AG08396 (cell line): ENCODE measurements around the gene SH2B2.
"Not testable (repeated sequence)": the region's sequence is repeated elsewhere in the genome, so short reads cannot be mapped to it uniquely, and the experiment has no call there.

Experiments
- DNase-seq: peaks from one replicate; pipeline ENCODE4 v3.0.0; 2012; ENCODE audit warnings: low spot score, mixed read lengths

Gene SH2B2

GRCh38 chr7:102306916-102307677 is 20.4 kb downstream of the SH2B2 start:
- no peak for DNase-seq

DNA sequence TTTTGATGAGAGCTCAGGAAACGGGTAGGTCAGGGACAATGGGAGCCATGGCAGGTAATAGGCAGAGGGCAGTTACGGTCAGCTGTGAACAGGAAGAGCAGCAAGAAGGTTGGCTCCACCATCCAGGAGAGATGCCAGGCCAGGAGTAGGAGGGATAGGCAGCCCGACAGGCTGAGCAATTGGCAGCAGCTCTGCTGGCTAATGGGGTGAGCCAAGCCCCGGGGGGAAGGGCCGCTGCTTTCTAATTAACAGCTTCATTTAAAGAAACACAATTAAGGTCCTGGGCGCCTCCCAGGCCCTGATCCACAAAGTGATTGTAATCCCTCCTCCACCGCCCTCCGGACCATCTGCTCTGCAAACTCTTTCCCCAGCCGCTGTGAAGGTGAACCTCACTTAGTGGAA is 23.7 kb downstream of the SH2B2 start:
- no peak for DNase-seq

- no peak for DNase-seq
Observed at GRCh38 chr7:102312317-102312716, 25.6 kb downstream of the SH2B2 start.

DNA sequence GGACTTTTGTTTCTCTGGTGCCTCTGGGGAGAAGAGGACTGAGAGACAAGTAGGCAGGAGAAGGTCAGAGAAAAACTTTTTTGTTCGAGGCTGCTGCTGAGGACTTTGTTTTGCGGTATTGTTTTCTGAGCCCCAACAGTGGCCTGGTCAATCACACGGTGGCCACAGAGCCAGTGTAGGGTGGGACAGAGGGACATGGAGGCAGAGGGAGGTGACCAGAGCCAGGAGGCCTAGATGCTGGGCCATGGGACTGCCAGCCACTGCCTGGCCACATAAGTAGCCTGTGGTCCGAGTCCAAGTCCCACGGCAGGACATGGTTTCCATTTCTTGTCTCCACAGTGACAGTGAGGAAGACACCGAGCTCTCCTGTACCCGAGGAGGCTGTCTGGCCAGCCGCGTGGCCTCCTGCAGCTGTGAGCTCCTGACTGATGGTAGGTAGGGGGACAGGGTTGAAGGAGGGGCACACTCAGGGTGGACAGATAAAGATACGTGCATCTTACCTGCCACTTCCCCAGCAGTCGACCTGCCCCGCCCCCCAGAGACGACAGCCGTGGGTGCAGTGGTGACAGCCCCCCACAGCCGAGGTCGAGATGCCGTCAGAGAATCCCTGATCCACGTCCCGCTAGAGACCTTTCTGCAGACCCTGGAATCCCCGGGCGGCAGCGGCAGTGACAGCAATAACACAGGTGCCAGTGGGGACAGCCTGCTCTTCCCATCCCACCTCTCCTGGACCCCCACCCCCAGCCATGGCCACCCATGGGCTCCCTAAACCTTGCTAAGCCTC is 27.5 kb downstream of the SH2B2 start:
- DNase-seq = no peak

GRCh38 chr7:102317231-102318059 is 30.8 kb downstream of the SH2B2 start:
- no peak for DNase-seq

GRCh38 chr7:102318482-102318971 is 31.9 kb downstream of the SH2B2 start:
- no peak for DNase-seq

- DNase-seq = no peak
Observed at GRCh38 chr7:102319671-102320070, 33.0 kb downstream of the SH2B2 start.

DNA sequence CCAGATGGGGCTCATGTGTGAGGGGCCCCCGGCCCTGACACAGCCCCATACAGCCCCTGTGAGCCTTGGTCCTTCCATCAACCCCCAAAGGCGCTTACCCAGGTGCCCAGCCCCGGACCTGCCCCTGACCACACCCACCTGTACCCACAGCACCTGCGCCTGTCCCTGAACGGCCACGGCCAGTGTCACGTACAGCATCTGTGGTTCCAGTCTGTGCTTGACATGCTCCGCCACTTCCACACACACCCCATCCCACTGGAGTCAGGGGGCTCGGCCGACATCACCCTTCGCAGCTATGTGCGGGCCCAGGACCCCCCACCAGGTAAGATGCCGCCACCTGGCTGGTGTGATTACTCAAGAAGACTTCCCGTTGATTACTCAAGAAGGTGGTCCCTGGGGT is 33.5 kb downstream of the SH2B2 start:
- no peak for DNase-seq

GRCh38 chr7:102320601-102321350 is 34.1 kb downstream of the SH2B2 start:
- DNase-seq = no peak

GRCh38 chr7:102321351-102322201 is 34.9 kb downstream of the SH2B2 start:
- no peak for DNase-seq

DNA sequence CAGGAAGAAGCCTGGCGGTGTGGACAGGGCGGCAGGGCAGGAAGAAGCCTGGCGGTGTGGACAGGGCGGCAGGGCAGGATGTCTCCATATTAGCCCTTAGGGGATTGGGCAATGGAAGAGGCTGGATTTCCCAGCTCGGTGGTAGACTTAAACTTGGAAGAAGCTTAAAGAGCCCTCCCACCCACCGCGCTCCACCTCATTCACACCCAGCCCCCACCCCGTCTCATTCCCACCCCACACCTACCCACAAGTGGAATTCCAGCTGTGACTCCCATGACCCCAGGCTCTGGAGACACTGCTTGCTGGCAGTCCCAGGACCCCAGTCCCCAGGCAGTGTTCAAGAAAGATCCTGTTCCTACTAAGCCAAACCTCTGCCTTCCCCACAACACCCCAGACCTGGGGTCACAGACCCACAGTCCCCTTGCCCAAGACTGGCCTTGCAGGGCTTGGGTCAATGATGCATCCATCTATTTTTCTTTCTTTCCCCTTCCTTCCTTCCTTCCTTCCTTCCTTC is 35.6 kb downstream of the SH2B2 start:
- peak; percentile 8 for DNase-seq

DNA sequence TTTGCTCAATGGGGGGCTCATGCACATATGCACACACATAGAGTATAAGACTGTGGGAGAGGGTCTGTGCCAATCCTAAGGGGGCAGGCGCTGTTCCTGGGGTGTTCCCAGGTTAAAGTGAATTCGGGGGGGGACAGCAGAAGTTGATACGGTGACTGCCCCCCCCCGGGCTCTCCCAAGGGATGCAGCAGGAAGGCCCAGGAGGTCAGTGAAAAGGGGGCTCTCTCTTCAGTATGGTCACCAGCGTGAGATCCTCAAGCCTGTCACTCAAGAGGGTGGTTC is 37.2 kb downstream of the SH2B2 start:
- DNase-seq = no peak

DNA sequence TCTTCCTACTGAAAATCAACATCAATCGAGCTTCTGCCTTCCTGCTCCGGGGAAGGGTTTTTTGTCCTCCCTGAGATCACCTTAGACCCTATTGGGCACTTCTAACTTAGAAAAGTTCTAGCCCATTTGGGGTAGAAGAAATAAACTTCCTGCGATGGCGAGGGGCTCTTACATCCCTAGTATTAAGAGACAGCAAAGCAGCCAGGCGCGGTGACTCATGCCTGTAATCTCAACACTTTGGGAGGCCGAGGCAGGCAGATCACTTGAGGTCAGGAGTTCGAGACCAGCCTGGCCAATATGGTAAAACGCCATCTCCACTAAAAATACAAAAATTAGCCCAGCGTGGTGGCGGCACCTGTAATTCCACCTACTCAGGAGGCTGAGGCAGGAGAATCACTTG is 38.4 kb downstream of the SH2B2 start:
- not testable (repeated sequence) for DNase-seq

DNA sequence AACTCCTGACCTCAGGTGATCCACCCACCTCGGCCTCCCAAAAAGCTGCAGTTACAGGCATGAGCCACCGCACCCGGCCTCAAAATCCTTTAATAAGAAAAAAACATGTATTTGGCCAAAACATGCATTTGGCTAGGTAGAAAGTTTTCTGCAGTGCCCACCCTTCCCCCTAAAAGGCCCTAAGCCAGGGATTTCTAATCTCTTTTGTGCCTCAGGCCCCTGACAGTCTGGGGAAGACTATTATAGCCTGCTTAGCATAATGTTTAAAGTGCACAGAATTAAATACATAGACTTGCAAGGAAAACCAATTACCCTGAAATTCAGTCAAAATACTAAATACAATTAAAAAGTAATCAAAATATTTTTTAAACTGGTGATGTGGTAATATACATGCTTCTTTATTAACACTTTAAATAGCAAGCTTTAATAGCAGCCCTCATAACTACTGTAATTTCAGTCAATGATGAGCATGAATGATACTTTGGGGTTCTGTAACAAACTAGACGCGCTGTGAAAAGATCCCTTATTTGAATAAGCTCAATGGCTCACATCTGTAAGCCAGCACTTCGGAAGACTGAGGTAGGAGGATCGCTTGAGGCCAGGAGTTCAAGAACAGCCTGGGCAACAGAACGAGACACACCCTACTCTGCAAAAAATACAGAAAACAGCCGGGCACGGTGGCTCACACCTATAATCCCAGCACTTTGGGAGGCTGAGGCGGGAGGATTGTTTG is 39.7 kb downstream of the SH2B2 start:
- no peak for DNase-seq

DNA sequence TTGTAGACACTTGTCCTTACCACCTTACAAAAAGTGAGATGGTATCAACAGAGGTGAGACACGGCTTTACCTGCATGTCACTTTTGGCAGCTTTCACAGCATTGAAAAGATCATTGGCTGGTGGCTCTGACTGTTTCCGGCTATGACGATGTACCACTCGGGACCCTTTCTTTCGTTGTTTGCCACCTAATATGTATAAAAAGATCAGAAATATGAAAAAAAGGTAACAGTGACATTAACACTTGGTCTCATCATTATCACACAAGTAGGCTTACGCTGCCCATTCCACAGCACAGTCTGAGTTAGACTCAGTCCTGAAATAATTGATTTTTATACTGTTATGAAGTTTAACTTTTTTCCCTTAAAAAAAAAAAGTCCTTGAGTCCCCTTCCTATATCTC is 40.5 kb downstream of the SH2B2 start:
- not testable (repeated sequence) for DNase-seq

- not testable (repeated sequence) for DNase-seq
Observed at GRCh38 chr7:102328863-102329262, 42.2 kb downstream of the SH2B2 start.

- DNase-seq = not testable (repeated sequence)
Observed at GRCh38 chr7:102329366-102329765, 42.7 kb downstream of the SH2B2 start.

DNA sequence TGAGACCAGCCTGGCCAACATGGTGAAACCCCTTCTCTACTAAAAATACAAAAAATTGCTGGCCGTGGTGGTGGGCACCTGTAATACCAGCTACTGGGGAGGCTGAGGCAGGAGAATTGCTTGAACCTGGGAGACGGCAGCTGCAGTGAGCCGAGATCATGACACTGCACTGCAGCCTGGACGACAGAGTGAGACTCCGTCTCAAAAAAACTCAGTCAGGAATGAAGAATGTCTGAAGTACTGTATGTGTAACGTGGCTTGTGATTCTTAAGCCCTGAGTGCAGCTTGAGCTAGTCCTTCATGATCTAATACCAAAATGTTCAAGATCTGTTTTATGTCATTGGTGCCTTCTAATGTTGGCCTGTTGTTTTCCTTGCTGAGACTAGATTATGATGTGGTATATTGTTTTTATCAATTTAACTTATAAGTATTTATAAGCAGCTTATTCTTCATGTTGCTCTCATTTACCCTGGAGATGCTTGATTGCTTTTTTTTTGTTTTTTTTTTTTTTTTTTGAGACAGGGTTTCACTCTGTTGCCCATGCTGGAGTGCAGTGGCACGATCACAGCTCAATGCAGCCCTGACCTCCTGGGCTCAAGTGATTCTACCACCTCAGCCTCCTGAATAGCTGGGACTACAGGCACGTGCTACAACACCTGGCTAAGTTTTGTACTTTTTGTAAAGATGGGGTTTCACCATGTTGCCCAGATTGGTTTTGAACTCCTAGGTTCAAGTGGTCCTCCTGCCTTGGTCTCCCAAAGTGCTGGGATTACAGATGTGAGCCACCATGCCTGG is 44.2 kb downstream of the SH2B2 start:
- not testable (repeated sequence) for DNase-seq

DNA sequence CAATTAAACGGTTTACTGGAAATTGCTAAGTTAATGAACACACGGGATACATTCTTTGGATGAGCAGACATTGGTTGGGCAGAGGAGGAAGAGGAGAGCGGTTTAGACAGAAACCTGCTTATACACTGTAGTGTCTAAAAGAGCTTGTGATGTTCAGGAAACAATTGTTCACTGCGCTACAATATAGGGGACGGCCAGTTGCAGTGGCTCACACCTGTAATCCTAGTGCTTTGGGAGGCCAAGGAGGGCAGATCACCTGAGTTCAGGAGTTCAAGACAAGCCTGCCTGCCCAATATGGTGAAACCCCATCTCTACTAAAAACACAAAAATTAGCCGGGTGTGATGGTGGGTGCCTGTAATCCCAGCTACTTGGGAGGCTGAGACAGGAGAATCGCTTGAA is 48.9 kb downstream of the SH2B2 start:
- DNase-seq = not testable (repeated sequence)
